NCI-H2196 (cell line): ENCODE data around the gene ARHGEF6.

Experiments used
- DNase-seq: peaks from one replicate; lab custom pipeline; 2025; ENCODE audit not compliant: unreplicated experiment; lab: John Stamatoyannopoulos, UW

Gene ARHGEF6

DNA sequence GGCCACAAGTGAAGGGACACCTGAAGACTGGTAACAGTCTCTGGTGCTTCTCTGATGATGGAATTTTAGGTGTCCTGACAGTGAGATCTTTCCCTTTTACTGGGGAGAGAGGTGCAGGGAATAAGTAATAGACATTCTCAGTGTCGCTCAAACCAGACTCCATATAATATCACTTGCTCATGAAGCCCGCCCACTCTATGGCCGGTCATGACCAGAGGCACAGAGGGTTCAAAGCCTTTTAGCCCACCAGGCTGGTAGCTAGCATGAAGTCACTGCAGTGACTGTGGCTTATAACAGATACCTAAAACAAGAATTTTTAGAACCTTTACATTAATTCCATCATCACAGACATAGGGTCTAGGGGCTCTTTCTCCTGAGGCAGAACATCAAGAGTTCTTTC is 129.9 kb downstream of the ARHGEF6 start:
- no peak for DNase-seq

DNA sequence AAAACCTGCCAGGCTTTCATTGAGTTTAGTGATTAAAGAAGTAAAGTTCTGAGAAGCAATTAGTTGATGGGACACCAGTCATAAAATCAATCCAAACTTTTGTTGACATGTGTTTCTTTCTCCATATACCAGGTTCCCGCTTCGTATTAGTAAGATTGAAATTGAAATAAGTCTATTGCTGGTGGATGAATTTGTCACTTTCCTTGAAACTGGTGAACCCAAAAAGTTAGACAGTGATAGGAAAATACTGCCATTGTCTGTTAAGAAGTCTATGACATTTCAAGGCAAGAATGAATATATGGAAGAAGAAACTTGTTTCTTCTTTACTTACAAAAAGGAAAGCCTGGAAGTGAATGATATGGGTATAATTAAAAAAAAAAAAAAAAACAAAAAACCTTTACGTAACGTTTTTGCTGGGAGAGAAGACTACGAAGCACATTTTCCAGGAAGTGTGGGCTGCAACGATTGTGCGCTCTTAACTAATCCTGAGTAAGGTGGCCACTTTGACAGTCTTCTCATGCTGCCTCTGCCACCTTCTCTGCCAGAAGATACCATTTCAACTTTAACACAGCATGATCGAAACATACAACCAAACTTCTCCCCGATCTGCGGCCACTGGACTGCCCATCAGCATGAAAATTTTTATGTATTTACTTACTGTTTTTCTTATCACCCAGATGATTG is 132.9 kb downstream of the ARHGEF6 start, which contains the start of gene CD40LG:
Gene CD40LG, plus strand, starts transcription at position 482 of the 684 bp plus-strand sequence. Its CDS starts 91 bp downstream, at position 573.
- DNase-seq, result no peak

DNA sequence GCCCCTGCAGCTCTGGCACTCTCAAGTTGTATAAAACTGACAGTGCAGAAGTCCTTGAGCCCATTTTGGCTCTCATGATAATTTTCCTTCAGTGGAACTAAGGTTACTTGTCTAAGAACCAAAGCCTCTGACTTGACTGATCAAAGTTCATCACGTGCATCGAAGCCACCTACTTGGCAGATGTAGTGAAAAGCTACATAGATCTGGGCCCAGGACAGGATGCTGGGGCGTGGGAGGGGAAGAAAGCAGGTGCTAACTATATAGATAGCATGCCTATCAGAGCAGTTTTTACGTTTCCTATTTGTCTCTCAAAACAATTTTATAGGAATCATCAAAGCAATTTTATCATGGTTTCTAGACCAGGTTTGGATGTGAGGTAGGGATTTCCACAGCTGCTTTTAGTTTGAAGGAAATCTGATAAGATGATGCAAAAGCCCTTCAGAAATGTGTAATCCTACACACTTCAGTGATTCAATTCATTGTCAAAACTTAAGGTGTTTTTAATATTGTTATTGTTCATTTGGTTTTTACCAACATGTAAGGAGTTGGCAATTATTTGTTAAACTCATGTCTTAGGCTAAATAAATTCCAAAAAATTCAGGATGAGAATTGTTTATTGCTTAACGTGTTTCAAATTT is 134.0 kb downstream of the ARHGEF6 start:
- no peak for DNase-seq

DNA sequence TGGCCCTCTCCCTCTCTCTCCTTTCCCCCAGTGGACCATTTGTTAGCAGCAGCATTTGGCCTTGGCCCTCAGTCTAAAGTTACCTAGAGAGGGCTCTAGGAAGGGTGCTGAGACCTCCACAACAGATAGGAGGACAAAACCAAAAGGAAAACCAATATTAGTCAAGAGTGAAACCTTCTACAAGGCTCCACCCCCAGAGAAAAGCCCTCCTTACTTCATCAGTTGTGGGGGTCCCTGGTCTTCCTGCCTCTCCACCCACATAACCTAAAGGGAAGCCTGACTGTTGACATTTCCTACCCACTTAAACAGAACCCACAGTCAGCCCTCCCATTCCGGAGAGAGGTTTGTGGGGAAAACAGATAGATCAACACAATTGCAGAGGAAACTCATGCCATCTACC is 137.5 kb downstream of the ARHGEF6 start:
- DNase-seq, result no peak

DNA sequence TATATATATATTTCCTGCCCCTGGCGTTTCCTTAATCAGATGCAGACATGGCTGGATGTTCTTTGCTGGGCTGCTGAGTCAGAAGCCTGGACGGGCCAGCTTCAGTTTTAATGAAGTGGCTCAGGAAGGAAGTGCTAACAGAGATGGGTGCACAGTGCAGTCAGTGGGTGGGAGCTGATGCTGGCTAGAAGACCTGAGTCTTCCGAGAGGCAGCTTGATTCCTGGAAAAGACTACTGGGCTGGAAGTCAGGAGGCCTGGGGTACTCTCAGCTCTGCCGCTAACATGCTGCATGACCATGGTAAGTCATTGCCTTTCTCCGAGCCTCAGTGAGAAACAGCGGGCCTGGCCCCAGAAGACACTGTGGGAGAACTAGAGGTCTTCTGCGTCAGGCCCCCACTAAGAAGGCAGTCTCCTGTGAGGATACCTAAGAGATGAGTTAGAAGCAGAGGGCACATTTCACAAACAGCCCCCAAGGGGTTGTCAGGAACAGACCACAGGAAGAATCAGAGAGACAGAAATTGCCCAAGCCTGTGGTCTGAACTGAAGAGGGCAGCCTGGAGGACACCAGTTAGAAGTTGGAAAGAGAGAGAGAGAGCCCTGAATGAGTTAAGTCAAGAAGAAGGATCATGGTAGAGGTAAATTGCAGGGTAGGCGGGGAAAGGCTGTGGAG is 141.1 kb downstream of the ARHGEF6 start:
- DNase-seq, result no peak

DNA sequence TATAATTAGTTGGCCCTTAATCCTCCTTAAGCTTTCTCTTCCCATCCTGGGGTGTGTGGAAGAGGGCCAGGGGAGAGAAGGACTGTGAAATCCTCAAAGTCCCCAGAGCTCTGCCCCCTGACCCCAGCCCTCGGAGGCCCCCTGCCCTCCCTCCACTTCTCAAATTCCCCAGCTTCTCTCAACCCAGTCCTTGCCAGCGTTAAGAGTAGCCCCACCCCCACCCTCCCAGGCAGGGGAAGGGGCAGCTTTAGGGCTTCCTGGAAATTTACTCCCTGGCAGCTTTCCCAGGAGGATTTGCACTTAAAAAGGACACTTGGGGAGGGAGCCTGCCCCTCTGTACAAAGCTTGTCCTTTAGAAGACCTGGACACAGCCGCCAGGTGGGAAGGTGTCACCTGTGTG is 144.6 kb downstream of the ARHGEF6 start:
- DNase-seq, result no peak

DNA sequence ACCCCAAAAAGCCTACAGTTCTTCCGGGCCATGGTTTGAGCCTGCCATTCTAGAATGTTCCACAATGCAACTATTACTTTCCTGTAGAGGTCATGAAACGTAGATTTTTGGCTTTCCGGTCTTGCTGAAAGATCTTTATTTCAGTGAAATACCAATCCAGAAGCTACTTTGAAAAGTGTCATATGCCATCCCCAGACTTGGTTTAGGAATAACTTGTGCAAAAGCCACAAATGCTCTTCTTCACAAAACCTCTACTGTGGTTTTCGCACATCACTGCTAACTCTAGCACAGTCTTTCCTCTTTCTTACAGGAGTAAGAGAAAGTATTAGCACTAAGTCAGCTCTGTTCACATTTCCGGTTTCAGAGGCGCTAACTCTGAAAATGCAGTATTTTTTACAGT is 145.5 kb downstream of the ARHGEF6 start:
- DNase-seq, result no peak

DNA sequence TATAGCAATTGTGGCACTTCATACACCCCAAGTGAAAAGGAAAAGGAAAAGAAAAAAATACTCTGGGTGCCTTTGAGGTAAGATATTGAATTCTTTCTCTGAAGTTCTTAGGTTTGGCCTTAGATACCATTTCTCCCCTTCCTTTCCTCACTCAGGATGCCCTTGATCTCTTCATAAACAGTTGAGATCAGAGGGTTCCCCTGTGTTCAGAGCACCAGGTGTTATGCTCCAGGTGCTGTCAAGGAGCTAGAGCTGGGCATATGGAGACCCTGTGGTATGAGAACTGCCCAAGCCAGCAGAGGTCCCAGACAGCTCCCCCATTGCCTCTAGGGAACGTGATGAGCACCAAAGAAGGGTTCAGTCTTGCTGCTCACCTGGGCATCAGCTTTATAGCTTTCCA is 149.9 kb downstream of the ARHGEF6 start:
- DNase-seq, result no peak

- no peak for DNase-seq
Measured at GRCh38 chrX:136629084-136629750, 151.5 kb downstream of the ARHGEF6 start.

GRCh38 chrX:136627409-136627808 is 153.3 kb downstream of the ARHGEF6 start:
- no peak for DNase-seq

- DNase-seq, result no peak
Measured at GRCh38 chrX:136626891-136627290, 153.8 kb downstream of the ARHGEF6 start.

- no peak for DNase-seq
Measured at GRCh38 chrX:136626237-136626636, 154.5 kb downstream of the ARHGEF6 start.

GRCh38 chrX:136625246-136625645 is 155.5 kb downstream of the ARHGEF6 start:
- no peak for DNase-seq

- no peak for DNase-seq
Measured at GRCh38 chrX:136623396-136623795, 157.3 kb downstream of the ARHGEF6 start.

GRCh38 chrX:136622568-136622967 is 158.2 kb downstream of the ARHGEF6 start:
- no peak for DNase-seq

DNA sequence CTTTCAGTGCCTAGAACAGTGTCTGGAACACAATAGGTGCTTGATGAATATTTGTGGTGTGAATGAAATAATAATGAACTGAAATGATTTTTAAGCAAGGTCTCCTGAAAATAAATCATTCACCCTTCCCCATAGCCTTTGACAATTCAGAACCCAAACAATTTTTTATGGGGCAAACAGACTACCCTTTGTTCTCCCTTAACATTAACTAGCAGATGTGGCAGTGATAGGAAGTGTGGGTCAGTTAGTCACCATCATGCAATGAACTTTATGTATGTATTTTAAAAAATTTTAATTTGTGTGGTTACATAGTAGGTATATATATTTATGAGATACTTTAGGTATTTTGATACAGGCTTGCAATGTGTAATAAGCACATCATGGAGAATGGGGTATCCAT is 160.0 kb downstream of the ARHGEF6 start:
- no peak for DNase-seq

GRCh38 chrX:136619899-136620505 is 160.7 kb downstream of the ARHGEF6 start:
- no peak for DNase-seq

DNA sequence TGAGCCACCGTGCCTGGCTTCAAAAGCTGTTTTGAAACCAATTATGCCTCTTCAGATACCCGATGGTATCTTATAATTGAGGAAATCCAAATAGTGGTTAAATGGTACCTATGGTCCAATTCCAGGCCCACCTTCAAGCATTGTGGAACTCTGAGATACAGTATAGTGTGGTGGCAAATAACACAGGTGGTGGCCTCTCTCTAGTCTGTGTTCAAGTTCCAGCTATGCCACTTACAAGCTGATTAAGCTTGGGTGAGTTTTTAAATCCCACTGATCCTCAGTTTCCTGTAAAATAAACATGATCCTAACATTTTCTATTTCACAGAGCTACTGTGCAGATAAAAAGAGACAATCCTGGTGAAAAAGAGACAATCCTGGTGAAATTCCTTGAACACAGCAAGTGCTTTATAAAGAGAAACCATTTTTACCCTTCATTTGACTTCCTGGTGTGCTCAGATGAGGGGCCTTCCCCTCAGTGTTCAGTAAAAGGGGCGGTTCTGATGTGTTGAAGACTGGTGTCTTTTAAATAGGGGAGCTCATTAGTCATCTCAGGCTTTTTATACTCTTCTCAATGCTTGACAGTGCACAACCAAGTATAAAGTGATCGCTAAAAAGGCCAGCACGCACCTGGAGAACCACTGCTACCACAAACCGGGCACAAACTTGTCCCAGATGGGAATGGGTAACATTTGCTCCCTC is 163.6 kb downstream of the ARHGEF6 start:
- DNase-seq, result no peak
